Lung microvascular endothelial cell (primary cell): ENCODE measurements around the gene IMPA2. TPM values are rescaled to one million over a fixed set of nuclear protein-coding genes. Genes with fewer than 3 reads are reported as not detected.
"Not testable (repeated sequence)": the region's sequence is repeated elsewhere in the genome, so short reads cannot be mapped to it uniquely, and the experiment has no call there.

Experiments
- DNase-seq, 2 donors: peaks; one replicate each; pipeline versions ENCODE4 v3.0.0 to v3.0.0-alpha.2; 2010; ENCODE audit warnings: low read depth in 2 of 2
- total RNA-seq: library from RNA; depleted of rRNA; stranded (reverse); fragments of >200 nt; gene quantifications from 2 replicates; pipeline ENCODE4 v1.2.1, GENCODE V29; 2014

The IMPA2 gene
- total RNA-seq, 1 donor from 2014 or later = 11.1 TPM

GRCh38 chr18:12028040-12028628 lies 46.8 kb downstream of the IMPA2 start:
- DNase-seq = no peak

- DNase-seq = no peak
These were observed 47.4 kb downstream of the IMPA2 start for GRCh38 chr18:12028674-12029073.

- peak in 1 of 2 donors; percentile 69 for DNase-seq
These were observed 48.7 kb downstream of the IMPA2 start for GRCh38 chr18:12029786-12030584.

- no peak for DNase-seq
These were observed 49.4 kb downstream of the IMPA2 start for GRCh38 chr18:12030670-12031069.

GRCh38 chr18:12031181-12031580 lies 49.9 kb downstream of the IMPA2 start:
- no peak for DNase-seq

- DNase-seq = no peak
These were observed 50.5 kb downstream of the IMPA2 start for GRCh38 chr18:12031846-12032245.

GRCh38 chr18:12032786-12033642 lies 51.7 kb downstream of the IMPA2 start:
- DNase-seq = no peak

GRCh38 chr18:12033643-12034025 lies 52.3 kb downstream of the IMPA2 start:
- no peak for DNase-seq

GRCh38 chr18:12034241-12035100 lies 53.2 kb downstream of the IMPA2 start:
- no peak for DNase-seq

GRCh38 chr18:12035481-12035880 lies 54.2 kb downstream of the IMPA2 start:
- DNase-seq = no peak

GRCh38 chr18:12036201-12036751 lies 55.0 kb downstream of the IMPA2 start:
- DNase-seq = no peak

- DNase-seq = no peak
These were observed 56.9 kb downstream of the IMPA2 start for GRCh38 chr18:12038082-12038638.

GRCh38 chr18:12038639-12039539 lies 57.6 kb downstream of the IMPA2 start:
- peak; percentile 73 to 82 for DNase-seq

GRCh38 chr18:12039540-12039930 lies 58.2 kb downstream of the IMPA2 start:
- DNase-seq = not testable (repeated sequence)

GRCh38 chr18:12041561-12041960 lies 60.3 kb downstream of the IMPA2 start:
- peak in 1 of 2 donors; percentile 33 for DNase-seq

GRCh38 chr18:12043811-12044210 lies 62.5 kb downstream of the IMPA2 start:
- no peak for DNase-seq

GRCh38 chr18:12044591-12044990 lies 63.3 kb downstream of the IMPA2 start:
- no peak for DNase-seq

GRCh38 chr18:12046046-12046750 lies 64.9 kb downstream of the IMPA2 start:
- no peak for DNase-seq

- no peak for DNase-seq
These were observed 65.5 kb downstream of the IMPA2 start for GRCh38 chr18:12046751-12047335.
